ENCODE data around the gene SEC16A.

The SEC16A gene

GRCh38 chr9:136502940-136503550, 20.2 kb upstream of the SEC16A start:
- Mint-ChIP-seq H3K27me3 (no peaks in the 10 kb centered on the region), H3K27ac (ENCODE audit: low read depth) (no peak overlapping the region), H3K4me1 (no peaks in the 10 kb centered on the region), H3K4me3 (no peak overlapping the region), H3K9me3 (no peaks in the 10 kb centered on the region), H3K36me3 (ENCODE audit: insufficient read depth) (peaks cover 37% of the 10 kb centered on the region)
- ATAC-seq (replicated peaks; ENCODE audit: extremely low read depth, poor library complexity, severe bottlenecking): no peak
- no peak for DNase-seq (ENCODE audit: low spot score in 2 of 2)

- Mint-ChIP-seq H3K4me1 (no peaks in the 10 kb centered on the region), H3K27me3 (no peaks in the 10 kb centered on the region), H3K4me3 (no peak overlapping the region), H3K36me3 (ENCODE audit: insufficient read depth) (peaks cover 32% of the 10 kb centered on the region), H3K9me3 (no peaks in the 10 kb centered on the region), H3K27ac (ENCODE audit: low read depth) (no peak overlapping the region)
- ATAC-seq (replicated peaks; ENCODE audit: extremely low read depth, poor library complexity, severe bottlenecking) (no peak), DNase-seq (ENCODE audit: low spot score in 2 of 2) (no peak)
Measured at GRCh38 chr9:136502196-136502595, 19.4 kb upstream of the SEC16A start.

- H3K4me3 Mint-ChIP-seq: no peak overlapping the region
- no peaks in the 10 kb centered on the region for H3K27me3 Mint-ChIP-seq
- no peaks in the 10 kb centered on the region for H3K4me1 Mint-ChIP-seq
- H3K36me3 Mint-ChIP-seq (ENCODE audit: insufficient read depth): peaks cover 31% of the 10 kb centered on the region
- no peak for ATAC-seq (replicated peaks; ENCODE audit: extremely low read depth, poor library complexity, severe bottlenecking)
- DNase-seq (ENCODE audit: low spot score in 2 of 2): no peak
- no peak overlapping the region for H3K27ac Mint-ChIP-seq (ENCODE audit: low read depth)
- no peaks in the 10 kb centered on the region for H3K9me3 Mint-ChIP-seq
Measured at GRCh38 chr9:136501686-136502085, 18.8 kb upstream of the SEC16A start.

- Mint-ChIP-seq H3K4me3 (no peak overlapping the region), H3K27ac (ENCODE audit: low read depth) (no peak overlapping the region), H3K9me3 (no peaks in the 10 kb centered on the region), H3K4me1 (no peaks in the 10 kb centered on the region), H3K27me3 (no peaks in the 10 kb centered on the region), H3K36me3 (ENCODE audit: insufficient read depth) (peaks cover 35% of the 10 kb centered on the region)
- ATAC-seq (replicated peaks; ENCODE audit: extremely low read depth, poor library complexity, severe bottlenecking) (no peak), DNase-seq (ENCODE audit: low spot score in 2 of 2) (no peak)
Measured at GRCh38 chr9:136499935-136500910, 17.4 kb upstream of the SEC16A start.

GRCh38 chr9:136499071-136499934, 16.5 kb upstream of the SEC16A start:
- Mint-ChIP-seq H3K9me3 (no peaks in the 10 kb centered on the region), H3K4me3 (no peak overlapping the region), H3K27me3 (no peaks in the 10 kb centered on the region), H3K27ac (ENCODE audit: low read depth) (no peak overlapping the region), H3K36me3 (ENCODE audit: insufficient read depth) (peaks cover 36% of the 10 kb centered on the region), H3K4me1 (no peaks in the 10 kb centered on the region)
- no peak for ATAC-seq (replicated peaks; ENCODE audit: extremely low read depth, poor library complexity, severe bottlenecking)
- DNase-seq (ENCODE audit: low spot score in 2 of 2): no peak

- peaks cover 32% of the 10 kb centered on the region for H3K36me3 Mint-ChIP-seq (ENCODE audit: insufficient read depth)
- no peak for ATAC-seq (replicated peaks; ENCODE audit: extremely low read depth, poor library complexity, severe bottlenecking)
Measured at GRCh38 chr9:136497916-136498695, 15.3 kb upstream of the SEC16A start.

GRCh38 chr9:136496801-136497620, 14.2 kb upstream of the SEC16A start:
- Mint-ChIP-seq H3K4me1 (no peaks in the 10 kb centered on the region), H3K9me3 (no peaks in the 10 kb centered on the region), H3K4me3 (no peak overlapping the region), H3K27me3 (no peaks in the 10 kb centered on the region), H3K36me3 (ENCODE audit: insufficient read depth) (peaks cover 29% of the 10 kb centered on the region), H3K27ac (ENCODE audit: low read depth) (no peak overlapping the region)
- no peak for ATAC-seq (replicated peaks; ENCODE audit: extremely low read depth, poor library complexity, severe bottlenecking)
- no peak for DNase-seq (ENCODE audit: low spot score in 2 of 2)

More at GRCh38 chr9:136497916-136498695, 15.3 kb upstream of the SEC16A start:
- Mint-ChIP-seq H3K27me3 (no peaks in the 10 kb centered on the region), H3K4me1 (no peaks in the 10 kb centered on the region), H3K4me3 (no peak overlapping the region), H3K27ac (ENCODE audit: low read depth) (no peak overlapping the region), H3K9me3 (no peaks in the 10 kb centered on the region)
- no peak for DNase-seq (ENCODE audit: low spot score in 2 of 2)

GRCh38 chr9:136496181-136496580, 13.3 kb upstream of the SEC16A start:
- Mint-ChIP-seq H3K36me3 (ENCODE audit: insufficient read depth) (peaks cover 25% of the 10 kb centered on the region), H3K27me3 (no peaks in the 10 kb centered on the region), H3K4me1 (no peaks in the 10 kb centered on the region), H3K27ac (ENCODE audit: low read depth) (no peak overlapping the region), H3K9me3 (no peaks in the 10 kb centered on the region), H3K4me3 (no peak overlapping the region)
- DNase-seq (ENCODE audit: low spot score in 2 of 2) (no peak), ATAC-seq (replicated peaks; ENCODE audit: extremely low read depth, poor library complexity, severe bottlenecking) (no peak)

GRCh38 chr9:136495238-136495800, 12.5 kb upstream of the SEC16A start:
- H3K9me3 Mint-ChIP-seq: no peaks in the 10 kb centered on the region
- H3K36me3 Mint-ChIP-seq (ENCODE audit: insufficient read depth): peaks cover 19% of the 10 kb centered on the region
- no peaks in the 10 kb centered on the region for H3K4me1 Mint-ChIP-seq
- H3K27ac Mint-ChIP-seq (ENCODE audit: low read depth): no peak overlapping the region
- DNase-seq (ENCODE audit: low spot score in 2 of 2) (no peak), ATAC-seq (replicated peaks; ENCODE audit: extremely low read depth, poor library complexity, severe bottlenecking) (no peak)
- no peaks in the 10 kb centered on the region for H3K27me3 Mint-ChIP-seq
- H3K4me3 Mint-ChIP-seq: no peak overlapping the region

GRCh38 chr9:136494531-136495215, 11.8 kb upstream of the SEC16A start:
- no peak for DNase-seq (ENCODE audit: low spot score in 2 of 2)
- Mint-ChIP-seq H3K36me3 (ENCODE audit: insufficient read depth) (peaks cover 15% of the 10 kb centered on the region), H3K27ac (ENCODE audit: low read depth) (no peak overlapping the region), H3K9me3 (no peaks in the 10 kb centered on the region), H3K4me3 (no peak overlapping the region), H3K4me1 (no peaks in the 10 kb centered on the region), H3K27me3 (no peaks in the 10 kb centered on the region)
- no peak for ATAC-seq (replicated peaks; ENCODE audit: extremely low read depth, poor library complexity, severe bottlenecking)

GRCh38 chr9:136494012-136494411, 11.2 kb upstream of the SEC16A start:
- Mint-ChIP-seq H3K27ac (ENCODE audit: low read depth) (no peak overlapping the region), H3K9me3 (no peaks in the 10 kb centered on the region), H3K36me3 (ENCODE audit: insufficient read depth) (peaks cover 15% of the 10 kb centered on the region), H3K4me1 (no peaks in the 10 kb centered on the region), H3K4me3 (no peak overlapping the region), H3K27me3 (no peaks in the 10 kb centered on the region)
- DNase-seq (ENCODE audit: low spot score in 2 of 2) (no peak), ATAC-seq (replicated peaks; ENCODE audit: extremely low read depth, poor library complexity, severe bottlenecking) (no peak)
